Activated T-cell treated with anti-CD3 and anti-CD28 coated beads for 48 hours (primary cell): Measurements from ENCODE around the gene ATXN2L.
A peak's percentile ranks its signal among the peaks of the same experiment; 100 is the strongest.
"Not testable (repeated sequence)": the region's sequence is repeated elsewhere in the genome, so short reads cannot be mapped to it uniquely, and the experiment has no call there.

Experiments used
- DNase-seq: peaks from one replicate; pipeline ENCODE4 v3.0.0-alpha.2; 2020; ENCODE audit warnings: low read depth

Gene ATXN2L, protein sequence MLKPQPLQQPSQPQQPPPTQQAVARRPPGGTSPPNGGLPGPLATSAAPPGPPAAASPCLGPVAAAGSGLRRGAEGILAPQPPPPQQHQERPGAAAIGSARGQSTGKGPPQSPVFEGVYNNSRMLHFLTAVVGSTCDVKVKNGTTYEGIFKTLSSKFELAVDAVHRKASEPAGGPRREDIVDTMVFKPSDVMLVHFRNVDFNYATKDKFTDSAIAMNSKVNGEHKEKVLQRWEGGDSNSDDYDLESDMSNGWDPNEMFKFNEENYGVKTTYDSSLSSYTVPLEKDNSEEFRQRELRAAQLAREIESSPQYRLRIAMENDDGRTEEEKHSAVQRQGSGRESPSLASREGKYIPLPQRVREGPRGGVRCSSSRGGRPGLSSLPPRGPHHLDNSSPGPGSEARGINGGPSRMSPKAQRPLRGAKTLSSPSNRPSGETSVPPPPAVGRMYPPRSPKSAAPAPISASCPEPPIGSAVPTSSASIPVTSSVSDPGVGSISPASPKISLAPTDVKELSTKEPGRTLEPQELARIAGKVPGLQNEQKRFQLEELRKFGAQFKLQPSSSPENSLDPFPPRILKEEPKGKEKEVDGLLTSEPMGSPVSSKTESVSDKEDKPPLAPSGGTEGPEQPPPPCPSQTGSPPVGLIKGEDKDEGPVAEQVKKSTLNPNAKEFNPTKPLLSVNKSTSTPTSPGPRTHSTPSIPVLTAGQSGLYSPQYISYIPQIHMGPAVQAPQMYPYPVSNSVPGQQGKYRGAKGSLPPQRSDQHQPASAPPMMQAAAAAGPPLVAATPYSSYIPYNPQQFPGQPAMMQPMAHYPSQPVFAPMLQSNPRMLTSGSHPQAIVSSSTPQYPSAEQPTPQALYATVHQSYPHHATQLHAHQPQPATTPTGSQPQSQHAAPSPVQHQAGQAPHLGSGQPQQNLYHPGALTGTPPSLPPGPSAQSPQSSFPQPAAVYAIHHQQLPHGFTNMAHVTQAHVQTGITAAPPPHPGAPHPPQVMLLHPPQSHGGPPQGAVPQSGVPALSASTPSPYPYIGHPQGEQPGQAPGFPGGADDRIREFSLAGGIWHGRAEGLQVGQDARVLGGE

DNA sequence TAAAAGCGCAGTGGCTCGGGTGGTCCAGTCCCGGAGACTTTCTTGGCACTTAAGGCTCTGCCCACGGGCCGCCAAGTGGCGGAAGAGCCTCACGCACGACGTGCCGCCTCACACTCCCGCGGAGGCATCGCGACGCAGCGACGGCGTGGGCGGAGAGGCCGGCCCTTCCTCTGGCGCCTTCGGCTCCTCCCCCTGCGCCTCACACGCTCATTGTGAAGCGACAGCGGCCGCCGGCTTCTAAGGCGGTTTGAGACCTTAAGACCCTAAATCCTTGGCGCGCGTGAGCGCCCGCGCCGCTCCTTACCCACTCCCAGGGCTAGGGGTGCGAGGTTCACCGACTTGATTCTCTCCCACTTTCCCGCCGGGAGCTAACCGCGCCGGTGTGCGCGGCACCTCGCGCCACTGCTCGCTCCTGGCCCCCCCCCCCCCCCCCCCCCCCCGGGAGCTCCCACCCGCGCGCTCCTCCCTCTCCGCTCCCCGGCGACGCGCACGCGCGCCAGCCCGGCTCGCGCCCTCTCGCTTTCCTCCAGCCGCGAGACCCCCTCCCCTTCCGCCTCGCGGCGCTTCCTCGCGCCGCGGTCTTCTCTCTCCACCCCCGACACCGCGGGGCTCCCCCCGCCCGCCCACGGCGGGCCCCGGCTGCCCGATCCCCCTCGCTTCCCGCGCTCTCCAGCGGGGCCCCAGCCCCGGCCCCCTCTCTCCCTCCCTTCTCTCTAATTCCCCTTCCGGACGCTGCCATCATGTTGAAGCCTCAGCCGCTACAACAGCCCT is at the start of gene ATXN2L:
Gene ATXN2L, plus strand, starts transcription at position 480 of the 771 bp plus-strand sequence. Its CDS starts 261 bp downstream, at position 741.
- peak; percentile 95 for DNase-seq

DNA sequence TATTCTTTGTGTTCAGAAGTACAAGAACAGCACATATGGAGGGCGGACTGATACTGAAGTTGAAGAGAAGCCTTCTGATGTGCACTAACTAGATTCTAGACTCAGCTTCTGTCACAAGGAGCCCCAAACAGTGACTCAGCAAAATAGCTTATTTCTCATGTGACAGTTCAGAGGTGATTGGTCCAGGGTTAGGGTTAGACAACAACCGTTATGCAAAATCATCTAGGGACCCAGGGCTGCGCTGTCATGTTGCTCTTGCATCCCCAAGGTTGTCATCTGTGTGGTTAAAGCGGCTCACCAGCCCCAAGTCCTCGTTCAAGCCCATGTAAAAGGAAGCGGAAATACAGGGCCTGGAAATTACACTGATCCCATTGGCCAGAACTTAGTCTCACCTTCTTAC is 41.1 kb upstream of the ATXN2L start:
- DNase-seq, result not testable (repeated sequence)

DNA sequence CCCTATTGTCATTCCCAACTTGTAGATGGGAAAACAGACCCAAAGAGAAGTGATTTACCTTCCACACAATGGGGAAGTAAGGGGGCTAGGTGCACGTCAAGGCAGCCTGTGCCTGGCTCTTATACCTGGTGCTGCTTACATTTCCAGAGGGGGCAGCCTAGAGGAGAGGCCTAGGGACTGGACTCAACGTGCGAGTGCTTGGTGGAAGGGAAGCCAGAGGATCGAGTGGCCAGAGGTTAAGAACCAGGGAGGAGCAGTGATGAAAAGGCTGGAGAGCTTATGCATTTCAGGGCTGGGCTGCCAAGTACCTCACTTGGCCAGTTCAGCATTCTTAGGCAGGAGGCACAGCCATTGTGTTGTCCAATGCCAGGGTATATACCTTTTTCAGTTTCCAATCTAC is 40.4 kb upstream of the ATXN2L start:
- not testable (repeated sequence) for DNase-seq

DNA sequence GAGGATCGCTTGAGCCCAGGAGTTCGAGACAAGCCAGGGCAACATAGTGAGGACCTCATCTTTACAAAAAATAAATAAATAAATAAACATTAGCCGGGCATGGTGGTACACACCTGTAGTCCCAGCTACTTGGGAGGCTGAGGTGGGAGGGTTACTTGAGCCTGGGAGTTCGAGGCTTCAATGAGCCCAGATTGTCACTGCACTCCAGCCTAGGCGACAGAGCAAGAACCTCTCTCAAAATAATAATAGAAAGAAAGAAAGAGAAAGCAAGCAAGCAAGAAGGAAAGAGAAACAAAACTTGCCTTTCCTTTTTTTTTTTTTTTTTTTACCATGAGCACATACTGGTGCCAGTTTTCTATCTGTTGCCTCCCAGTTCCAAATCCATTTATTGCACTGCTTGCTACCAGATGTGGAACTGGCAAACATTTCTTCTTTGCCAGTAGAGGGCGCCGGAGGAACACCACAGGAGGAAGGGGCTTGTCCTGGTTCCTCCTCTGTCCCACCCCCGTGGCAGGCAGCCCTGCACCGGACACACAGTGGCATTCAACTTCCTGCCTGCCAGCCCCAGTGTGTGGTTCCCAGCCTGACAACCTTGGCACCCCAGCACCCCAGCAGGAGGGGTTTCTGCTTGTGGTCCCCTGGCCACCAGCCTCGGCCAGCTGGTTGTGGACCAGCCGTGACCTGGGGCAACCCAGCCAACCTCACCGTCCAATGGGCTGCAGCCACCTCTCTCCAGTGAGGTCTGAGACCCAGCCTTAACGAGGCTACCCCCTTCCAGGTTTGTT is 20.4 kb upstream of the ATXN2L start:
- DNase-seq, result peak; percentile 24

DNA sequence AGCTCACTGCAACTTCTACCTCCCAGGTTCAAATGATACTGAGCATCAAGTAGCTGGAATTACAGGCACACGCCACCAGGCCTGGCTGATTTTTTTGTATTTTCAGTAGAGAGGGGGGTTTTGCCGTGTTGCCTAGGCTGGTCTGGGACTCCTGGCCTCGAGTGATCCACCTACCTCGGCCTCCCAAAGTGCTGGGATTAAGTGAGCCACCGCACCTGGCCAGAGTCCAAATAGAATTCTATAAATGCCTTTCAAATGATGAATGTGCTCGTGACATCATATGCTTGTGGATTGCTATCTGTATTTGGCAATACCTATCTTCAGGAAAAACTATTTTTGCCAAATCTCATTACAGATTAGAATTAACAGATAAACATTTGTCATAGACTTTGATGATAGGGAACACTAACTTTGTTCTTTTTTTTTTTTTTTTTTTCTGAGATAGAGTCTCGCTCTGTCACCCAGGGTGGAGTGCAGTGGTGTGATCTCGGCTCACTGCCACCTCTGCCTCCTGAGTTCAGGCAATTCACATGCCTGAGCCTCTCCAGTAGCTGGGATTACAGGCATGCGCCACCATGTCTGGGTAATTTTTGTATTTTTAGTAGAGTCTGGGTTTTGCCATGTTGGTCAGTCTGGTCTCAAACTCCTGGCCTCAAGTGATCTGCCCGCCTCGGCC is 15.2 kb upstream of the ATXN2L start:
- DNase-seq, result not testable (repeated sequence)

DNA sequence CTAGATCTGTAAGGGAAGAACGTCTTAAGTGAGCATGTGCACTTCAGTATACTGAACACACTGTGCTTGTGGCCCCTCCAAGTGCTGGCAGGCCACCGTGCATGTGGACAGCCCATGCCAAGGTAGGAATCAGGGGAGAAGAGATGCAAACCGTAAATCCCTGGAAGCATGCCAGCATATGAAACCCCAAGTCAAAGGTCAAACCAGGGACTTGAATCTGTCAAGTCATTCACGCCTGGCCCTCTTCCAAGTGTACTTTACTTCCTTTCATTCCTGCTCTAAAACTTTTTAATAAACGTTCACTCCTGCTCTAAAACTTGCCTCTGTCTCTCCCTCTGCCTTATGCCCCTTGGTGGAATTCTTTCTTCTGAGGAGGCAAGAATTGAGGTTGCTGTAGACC is 2.8 kb upstream of the ATXN2L start:
- DNase-seq, result no peak

DNA sequence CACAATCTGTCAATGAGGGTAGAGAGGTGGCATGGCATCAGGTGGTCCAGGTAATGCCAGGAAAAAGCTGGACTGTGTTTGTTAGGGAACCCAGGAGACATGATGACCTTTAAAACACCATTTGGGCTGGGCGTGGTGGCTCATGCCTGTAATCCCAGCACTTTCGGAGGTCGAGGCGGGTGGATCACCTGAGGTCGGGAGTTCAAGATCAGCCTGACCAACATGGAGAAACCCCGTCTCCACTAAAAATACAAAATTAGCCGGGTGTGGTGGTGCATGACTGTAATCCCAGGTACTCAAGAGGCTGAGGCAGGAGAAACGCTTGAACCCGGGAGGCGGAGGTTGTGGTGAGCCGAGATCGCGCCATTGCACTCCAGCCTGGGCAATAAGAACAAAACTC is 2.3 kb upstream of the ATXN2L start:
- DNase-seq, result not testable (repeated sequence)

DNA sequence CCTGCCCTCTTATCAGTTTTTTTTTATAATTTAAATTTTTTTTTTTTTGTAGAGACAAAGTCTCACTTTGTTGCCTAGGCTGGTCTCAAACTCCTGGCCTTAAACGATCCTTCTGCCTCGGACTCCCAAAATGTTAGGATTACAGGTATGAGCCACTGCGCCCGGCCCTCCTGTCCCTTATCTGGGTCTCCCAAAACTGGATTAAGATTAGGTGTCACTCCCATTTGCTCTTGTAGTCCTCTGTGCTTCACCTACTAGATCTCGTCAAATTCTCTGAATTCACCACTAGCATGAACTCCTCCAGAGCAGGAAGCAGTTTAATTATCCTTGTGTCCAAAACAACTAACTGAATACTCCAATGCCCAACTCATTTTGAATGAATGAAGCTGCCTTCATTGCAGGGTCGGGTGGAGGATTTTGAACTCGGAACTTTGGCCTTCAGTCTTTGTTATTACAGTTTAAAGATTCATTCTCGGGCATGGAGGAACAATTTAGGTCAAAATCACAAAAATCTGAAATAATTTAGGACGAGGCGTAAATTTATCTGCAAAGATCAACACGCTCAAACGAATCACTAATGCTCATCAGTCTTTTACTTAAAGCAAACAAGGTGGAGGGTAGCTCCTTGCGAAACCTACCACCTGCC is 802 bp upstream of the ATXN2L start:
- no peak for DNase-seq

DNA sequence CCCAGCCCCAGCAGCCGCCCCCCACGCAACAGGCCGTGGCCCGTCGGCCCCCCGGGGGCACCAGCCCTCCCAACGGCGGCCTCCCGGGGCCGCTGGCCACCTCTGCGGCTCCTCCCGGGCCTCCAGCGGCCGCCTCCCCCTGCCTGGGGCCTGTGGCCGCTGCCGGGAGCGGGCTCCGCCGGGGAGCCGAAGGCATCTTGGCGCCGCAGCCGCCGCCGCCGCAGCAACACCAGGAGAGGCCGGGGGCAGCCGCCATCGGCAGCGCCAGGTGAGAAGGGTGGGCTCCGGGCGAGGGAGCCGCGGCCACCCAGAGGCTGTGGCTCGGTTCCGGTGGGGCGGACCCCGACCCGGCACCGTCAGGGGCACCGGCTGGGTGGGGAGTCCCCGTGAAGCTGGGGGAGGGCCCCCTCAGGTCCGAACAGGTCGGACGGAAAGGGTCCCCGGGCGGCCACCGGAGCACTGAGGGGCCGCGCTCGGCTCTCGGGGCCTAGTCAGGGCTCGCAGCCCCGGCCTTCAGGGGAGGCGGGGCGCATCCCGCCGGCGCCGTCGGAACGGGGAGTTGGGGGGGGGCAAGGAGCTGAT is 583 bp downstream of the ATXN2L start:
- DNase-seq, result no peak

DNA sequence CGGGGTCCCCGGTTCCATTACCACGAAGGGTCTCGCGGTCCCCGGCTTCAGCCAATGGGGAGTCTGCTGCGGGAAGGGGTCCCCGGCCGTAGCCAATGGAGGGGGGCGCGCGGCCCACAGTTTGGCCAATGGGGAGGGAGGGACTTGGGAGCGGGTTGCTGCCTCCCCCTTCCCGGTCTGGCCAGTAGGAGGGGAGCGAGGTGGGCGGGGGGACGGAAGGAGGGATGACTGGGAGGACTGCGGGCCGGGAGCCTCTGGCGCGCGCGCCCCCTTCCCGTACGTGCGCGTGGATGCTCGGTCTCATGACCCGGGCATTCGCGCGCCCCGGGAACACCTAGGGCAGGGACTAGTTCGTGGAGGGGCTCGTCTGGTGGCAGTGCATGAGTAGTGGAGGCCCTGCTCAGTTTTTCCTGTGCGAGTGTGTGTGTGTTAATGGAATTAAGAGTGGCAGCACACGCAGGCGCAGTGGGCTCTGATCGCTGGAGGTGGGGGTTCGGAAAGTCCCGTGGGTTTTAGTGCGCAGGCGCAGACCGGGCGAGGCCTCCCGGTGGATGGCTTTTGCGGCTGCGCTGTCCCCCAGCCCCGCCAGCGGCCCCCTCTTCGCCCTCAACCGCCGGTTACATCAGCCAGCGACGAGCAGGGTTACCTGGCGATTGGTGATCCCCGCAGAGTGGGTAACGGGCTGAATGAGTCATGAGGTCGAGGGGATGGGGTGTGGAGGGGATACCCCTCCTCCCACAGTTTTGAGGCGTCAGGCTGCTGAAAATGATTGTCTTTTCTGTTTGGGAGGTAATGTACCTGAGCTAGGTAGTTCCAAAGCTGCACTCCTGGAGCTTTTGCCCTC is 1.3 kb downstream of the ATXN2L start:
- peak; percentile 94 for DNase-seq

DNA sequence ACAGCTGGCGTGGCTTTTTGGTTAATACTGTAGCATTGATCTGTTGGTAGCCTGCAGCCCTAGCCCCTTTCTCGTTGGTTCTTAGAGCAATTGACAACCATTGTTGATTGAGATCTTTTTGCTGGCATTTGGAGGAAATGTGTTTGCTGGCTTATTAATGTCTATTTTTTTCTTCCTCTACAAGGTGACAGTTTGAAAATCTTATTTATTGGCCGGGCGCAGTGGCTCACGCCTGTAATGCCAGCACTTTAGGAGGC is 1.8 kb downstream of the ATXN2L start:
- no peak for DNase-seq

DNA sequence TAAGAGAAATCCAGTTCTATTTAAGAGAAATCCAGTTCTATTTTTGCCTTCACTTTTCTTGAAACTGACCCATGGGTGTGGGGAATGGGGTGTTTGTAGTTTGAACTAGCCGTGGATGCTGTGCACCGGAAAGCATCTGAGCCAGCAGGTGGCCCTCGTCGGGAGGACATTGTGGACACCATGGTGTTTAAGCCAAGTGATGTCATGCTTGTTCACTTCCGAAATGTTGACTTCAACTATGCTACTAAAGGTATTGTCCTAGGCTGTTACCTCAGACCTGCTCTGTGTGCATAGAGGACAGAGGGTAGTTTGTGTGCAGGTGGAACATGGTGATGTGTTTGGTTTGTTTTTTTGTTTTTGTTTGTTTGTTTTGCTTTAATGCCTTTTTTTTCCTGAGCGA is 3.3 kb downstream of the ATXN2L start:
- no peak for DNase-seq

DNA sequence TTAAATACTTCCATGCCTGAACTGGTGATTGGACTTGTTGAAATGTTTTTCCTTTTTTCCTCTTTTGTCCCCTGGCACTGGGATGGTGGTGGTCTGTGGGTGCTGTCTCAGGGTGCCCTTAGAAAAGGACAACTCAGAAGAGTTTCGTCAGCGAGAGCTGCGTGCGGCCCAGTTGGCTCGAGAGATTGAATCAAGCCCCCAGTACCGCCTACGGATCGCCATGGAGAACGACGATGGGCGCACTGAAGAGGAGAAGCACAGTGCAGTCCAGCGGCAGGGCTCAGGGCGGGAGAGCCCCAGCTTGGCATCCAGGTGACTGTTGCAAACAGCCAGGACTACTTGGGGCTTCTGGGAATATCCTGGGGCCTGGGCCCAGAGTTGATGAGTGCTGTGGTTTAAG is 6.9 kb downstream of the ATXN2L start:
- no peak for DNase-seq

DNA sequence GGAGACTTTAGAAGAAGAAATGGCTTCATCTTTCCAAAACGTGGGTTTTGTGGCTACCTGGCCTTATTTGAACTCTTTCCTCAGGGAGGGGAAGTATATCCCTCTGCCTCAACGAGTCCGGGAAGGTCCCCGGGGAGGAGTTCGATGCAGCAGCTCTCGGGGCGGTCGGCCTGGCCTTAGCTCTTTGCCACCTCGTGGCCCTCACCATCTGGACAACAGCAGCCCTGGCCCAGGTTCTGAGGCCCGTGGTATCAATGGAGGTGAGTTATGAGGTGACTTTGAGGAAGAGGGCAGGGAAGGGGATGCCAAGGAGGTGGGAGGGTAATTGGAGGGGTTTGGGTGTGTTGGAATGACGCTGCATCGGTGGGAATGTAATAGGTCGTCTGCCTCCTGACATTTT is 7.7 kb downstream of the ATXN2L start:
- DNase-seq, result no peak

DNA sequence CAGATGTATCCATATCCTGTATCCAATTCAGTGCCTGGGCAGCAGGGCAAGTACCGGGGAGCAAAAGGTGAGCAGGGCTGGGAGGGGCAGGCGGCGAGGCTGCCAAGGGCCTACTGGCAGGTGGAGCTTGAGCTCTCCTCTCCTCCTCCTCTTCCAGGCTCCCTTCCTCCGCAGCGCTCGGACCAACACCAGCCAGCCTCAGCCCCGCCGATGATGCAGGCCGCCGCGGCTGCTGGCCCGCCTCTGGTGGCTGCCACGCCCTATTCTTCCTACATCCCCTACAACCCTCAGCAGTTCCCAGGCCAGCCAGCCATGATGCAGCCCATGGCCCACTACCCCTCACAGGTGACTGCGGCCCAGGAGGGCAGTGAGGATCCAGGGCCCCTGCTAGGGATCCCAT is 11.6 kb downstream of the ATXN2L start:
- DNase-seq, result no peak

DNA sequence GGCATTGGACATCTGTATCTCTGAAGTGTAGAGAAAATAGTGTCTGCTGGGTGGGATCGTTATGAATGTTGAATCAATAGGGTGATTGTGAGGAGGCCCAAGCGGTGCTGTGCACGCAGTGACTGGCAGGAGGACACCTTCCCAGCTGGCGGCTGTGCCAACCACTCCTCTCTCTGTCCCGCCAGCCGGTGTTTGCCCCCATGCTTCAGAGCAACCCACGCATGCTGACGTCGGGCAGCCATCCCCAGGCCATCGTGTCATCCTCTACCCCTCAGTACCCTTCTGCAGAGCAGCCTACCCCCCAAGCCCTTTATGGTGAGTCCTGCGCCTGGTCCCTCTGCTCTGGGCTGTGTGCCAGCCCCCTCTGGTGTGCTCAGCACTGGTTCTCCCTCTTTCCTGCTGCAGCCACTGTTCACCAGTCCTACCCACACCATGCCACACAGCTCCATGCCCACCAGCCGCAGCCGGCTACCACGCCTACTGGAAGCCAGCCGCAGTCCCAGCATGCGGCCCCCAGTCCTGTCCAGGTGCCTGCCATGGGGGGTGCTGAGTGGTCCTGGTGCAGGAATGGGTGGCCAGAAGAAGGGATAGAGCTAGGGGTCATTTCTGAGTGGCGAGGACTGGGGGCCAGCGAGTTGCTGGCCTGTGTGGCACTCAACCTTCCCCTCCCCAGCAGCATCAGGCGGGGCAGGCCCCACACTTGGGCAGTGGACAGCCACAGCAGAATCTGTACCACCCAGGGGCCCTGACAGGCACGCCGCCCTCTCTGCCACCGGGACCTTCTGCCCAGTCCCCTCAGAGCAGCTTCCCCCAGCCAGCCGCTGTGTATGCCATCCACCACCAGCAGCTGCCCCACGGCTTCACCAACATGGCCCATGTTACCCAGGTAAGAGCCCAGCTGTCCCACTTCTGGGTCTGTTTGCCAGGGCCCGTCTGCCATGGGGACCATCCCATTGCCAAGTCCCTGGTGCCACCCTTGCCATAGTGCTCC is 12.4 kb downstream of the ATXN2L start:
- no peak for DNase-seq

DNA sequence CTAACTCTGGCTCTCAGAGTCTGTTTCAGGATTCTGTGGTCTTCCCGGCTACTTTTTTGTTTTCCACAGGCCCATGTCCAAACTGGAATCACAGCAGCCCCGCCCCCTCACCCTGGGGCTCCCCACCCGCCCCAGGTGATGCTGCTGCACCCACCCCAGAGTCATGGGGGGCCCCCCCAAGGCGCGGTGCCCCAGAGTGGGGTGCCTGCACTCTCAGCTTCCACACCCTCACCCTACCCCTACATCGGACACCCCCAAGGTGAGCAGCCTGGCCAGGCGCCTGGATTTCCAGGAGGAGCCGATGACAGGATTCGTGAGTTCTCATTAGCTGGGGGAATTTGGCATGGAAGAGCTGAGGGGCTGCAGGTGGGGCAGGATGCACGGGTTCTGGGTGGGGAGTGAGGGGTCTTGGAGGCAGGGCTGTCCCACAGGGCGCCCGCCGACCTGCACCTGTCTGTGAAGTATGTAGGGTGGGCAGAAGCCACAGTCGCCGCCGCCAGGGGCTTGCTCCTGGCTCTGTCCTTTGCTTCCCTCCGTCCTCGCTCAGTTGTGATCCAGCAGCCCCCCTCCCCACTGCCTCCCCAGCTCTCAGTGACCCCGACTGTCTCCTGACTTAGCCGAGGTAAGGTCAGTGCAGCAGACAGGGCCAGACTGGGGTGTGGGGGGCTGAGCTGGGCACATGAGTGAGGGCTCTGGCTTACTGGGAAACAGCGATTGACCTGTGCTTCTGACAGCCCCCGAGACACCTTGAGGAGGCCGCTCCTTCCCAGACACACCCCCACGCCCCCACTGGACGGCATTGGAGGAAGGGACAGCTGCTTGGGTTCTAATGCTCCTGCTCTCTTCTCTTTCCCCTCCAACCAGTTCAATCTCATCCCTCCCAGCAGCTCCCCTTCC is 13.3 kb downstream of the ATXN2L start:
- no peak for DNase-seq
